HG03108 (cell line): Measurements from ENCODE around the gene FUCA2.
A peak's percentile ranks its signal among the peaks of the same experiment; 100 is the strongest.
"Not testable (repeated sequence)": the region's sequence is repeated elsewhere in the genome, so short reads cannot be mapped to it uniquely, and the experiment has no call there.

Experiments
- ATAC-seq: cut with Tn5 transposase; IDR thresholded peaks from one replicate; pipeline ENCODE4 v1.9.1; 2021; ENCODE audit warnings: moderate library complexity; ENCODE audit not compliant: unreplicated experiment

Gene FUCA2

GRCh38 chr6:143536461-143536865 lies 24.9 kb upstream of the FUCA2 start:
- peak; percentile 63 for ATAC-seq

- no peak for ATAC-seq
These were observed 23.7 kb upstream of the FUCA2 start for GRCh38 chr6:143535189-143535614.

GRCh38 chr6:143531720-143532499 lies 20.4 kb upstream of the FUCA2 start:
- no peak for ATAC-seq

GRCh38 chr6:143529095-143529494 lies 17.6 kb upstream of the FUCA2 start:
- ATAC-seq, result no peak

DNA sequence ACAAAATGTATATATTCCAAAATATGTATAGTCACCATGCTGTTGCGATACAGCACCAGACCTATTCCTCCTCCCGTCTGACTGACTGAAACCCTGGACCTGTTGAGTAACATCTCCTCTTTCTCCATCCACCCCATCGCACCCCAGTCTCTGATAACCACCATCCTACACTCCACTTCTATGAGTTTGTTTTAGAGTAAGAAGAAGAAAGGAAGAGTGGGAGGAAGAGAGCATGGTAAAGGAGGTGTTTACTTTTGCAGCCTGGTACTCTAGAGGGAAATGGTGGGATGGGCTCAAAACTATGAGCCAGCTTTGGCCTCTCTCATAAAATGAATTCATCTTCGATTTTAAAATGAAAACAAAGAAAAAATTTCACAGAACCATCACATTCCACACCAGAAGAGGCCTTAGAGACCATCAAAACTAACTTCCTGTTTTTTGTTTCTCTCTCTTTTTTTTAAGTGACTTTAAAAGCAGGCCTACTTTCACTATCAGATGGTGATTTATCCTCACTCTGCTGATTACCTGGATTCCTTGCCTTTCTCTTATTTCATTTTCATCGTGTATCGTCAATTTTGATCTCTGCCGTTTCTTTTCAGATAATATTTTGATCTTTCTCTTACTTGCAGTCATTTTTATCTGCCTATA lies 16.8 kb upstream of the FUCA2 start:
- ATAC-seq, result peak; percentile 61

GRCh38 chr6:143527677-143528076 lies 16.2 kb upstream of the FUCA2 start:
- no peak for ATAC-seq

- ATAC-seq, result no peak
These were observed 13.8 kb upstream of the FUCA2 start for GRCh38 chr6:143525356-143525755.

DNA sequence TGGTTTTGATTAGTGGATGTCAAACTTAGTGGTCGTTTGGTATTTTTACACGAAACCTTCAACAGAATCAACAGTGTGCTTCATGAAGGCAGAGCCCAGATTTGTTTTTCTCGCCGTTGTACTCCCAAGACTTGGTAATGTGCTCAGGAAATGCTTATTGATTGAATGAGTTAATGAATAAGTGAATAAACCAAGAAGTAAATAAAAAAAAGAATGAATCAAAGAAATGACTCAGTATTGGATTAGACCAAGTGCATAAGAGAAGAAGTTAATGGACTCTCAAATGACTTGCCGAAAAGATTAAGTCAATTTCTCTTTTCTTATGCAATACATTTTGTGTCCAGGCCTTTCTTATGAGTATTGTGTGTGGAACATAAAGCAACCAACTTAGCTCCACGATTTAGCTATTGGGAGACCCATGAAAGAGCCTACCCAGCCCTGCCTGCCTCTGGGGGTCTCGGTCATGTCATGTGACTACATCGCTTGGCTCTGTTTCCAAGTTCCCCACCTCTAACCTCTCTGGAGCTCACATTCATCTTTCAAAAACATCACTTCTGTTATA lies 10.6 kb upstream of the FUCA2 start:
- ATAC-seq, result no peak

DNA sequence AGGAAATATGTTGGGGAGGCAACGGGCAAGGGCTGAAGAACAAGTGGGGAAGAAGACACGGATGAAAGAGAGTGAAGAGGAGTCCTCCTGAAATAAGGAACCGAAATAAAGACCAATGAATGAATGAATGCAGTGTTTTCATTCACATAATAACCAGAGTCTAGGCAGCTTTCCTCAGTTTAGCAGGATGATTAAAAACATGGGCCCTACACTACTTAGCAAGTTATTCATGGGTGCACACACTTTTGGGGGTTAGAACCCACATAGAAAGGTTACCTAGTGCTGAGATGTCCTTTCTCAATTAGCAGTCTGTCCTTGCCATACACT lies 5.9 kb upstream of the FUCA2 start:
- no peak for ATAC-seq

DNA sequence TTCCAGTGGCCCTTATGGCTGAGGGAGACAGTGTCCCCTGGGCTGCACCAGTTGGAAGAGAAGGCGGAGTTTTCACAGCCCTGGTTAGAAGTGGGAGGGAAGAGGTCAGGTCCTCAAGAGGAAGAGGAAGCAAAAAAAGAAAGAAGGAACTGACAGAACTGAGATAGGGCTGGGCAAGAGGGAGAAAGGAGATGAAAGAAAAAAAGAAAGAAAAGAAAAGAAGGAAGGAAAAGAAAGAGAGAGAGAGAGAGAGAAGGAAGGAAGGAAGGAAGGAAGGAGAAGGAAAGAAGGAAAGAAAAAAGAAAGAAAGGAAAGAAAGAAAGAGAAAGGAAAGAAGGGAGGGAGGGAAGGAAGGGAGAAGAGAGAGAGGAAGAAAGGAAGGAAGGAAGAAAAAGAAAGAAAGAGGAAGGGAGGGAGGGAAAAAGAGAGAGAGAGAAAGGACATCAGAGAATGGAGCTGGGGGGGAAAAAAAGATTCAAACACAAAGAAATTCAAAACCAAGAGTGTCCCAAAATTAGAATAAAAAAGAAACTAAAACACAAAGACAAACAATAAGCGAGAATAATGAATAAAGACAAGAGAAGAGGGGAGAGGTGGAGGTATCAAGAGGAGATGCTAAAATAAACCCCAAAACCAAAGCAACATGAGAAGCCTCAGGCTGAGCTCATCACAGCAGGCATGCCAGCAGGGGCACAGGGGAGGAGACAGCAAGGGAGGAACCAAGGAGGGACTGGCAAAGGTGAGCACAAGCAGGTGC lies 5.3 kb upstream of the FUCA2 start:
- ATAC-seq, result no peak

- ATAC-seq, result no peak
These were observed 4.3 kb upstream of the FUCA2 start for GRCh38 chr6:143515766-143516355.

- no peak for ATAC-seq
These were observed 3.7 kb upstream of the FUCA2 start for GRCh38 chr6:143515061-143515760.

DNA sequence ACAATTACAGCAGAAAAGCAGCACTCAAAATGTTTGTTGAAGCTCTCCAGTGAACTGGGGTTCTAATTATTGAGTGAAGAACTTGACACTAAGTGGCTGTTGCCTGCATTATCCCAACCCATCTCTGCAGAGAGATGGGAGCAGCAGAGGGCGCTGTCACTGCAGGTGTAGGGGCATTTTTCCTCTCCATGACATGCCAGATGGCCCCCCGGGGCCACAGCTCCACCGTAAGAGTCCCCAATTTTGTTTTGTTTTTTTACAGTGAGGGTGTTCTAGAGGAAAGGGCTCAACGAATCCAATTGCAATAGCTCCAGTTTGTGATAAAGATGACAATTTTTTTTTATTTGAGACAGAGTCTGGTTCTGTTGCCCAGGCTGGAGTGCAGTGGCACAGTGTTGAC lies 1.9 kb upstream of the FUCA2 start:
- peak; percentile 34 for ATAC-seq

DNA sequence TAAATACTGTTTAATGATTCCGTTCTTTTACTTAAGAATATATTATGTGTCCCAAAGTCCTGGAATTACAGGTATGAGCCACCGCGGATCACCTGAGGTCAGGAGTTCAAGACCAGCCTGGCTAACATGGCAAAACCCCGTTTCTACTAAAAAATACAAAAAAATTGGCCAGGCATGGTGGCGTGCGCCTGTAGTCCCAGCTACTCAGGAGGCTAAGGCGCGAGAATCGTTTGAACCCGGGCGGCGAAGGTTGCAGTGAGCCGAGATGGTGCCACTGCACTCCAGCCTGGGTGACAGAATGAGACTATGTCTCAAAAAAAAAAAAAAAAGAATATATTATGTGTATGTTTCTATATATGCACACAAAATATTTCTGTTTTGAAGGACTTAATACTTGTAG lies 1.2 kb downstream of the FUCA2 start:
- not testable (repeated sequence) for ATAC-seq

GRCh38 chr6:143507358-143508145 lies 4.0 kb downstream of the FUCA2 start:
- ATAC-seq, result no peak

GRCh38 chr6:143506620-143507019 lies 4.9 kb downstream of the FUCA2 start:
- ATAC-seq, result no peak

DNA sequence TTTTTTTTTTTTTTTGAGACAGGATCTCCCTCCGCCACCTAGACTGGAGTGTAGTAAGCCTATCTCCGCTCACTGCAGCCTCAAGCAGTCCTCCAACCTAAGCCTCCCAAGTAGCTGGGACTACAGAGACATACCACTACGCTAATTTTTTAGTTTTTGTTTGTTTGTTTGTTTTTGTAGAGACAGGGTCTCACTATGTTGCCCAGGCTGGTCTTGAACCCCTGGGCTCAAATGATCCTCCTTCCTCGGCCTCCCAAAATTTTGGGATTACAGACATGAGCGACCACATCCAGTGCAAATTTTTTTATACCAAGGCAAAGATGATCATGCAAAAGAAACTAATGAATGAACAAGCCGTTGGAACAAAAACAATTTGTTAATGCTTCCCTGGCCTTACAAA lies 5.3 kb downstream of the FUCA2 start:
- no peak for ATAC-seq

DNA sequence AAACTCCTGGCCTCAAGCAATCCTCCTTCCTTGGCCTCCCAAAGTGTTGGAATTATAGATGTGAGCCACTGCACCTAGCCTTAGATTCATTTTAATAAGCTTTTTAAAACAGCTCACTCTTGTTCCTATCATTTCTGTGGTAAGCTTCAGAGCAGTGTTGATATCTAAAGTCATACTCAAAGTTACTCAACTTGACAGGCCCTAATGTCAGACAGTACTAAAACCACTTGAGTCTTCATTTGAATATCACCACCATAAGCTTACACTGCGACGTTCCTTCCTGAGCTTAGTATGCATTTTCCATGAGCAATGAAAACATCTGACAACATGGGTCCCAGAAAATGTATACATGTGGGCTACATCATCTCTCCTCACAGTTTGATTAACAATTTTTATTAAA lies 6.0 kb downstream of the FUCA2 start:
- ATAC-seq, result no peak

DNA sequence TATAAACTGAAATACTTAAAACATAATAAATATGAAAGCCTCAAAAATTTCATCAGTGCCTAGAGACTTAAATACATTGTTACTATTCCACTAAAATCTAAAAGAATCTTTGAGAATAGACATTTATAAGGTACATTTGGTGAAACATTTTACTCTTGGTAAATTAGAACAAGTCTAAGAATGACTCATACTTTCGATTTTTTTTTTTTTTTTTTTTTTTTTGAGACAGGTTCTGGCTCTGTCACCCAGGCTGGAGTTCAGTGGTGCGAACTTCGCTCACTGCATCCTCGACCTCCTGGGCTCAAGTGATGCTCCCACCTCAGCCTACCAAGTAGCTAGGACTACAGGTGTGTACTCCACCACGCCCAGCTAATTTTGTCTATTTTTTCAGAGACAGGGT lies 6.4 kb downstream of the FUCA2 start:
- no peak for ATAC-seq

GRCh38 chr6:143504369-143504768 lies 7.2 kb downstream of the FUCA2 start:
- ATAC-seq, result no peak
